ENCODE measurements around the gene METTL2A. TPM values are rescaled to one million over a fixed set of nuclear protein-coding genes. Genes with fewer than 3 reads are reported as not detected.
"Not testable (repeated sequence)": the region's sequence is repeated elsewhere in the genome, so short reads cannot be mapped to it uniquely, and the experiment has no call there.

The METTL2A gene
- 21.3 and 30.0 TPM in 2 replicates for total RNA-seq

- not testable (repeated sequence) for H3K27me3 ChIP-seq (ENCODE audit: control insufficient read depth, insufficient read depth, low read length); FAIRE-seq; H3K36me3 ChIP-seq (ENCODE audit: control insufficient read depth, insufficient read depth, low read length)
- DNase-seq (ENCODE audit: low read depth), result peak; percentile 83
- TF ChIP-seq CTCF (IDR thresholded peaks at IDR 0.05; ENCODE audit: insufficient read depth, low read length, severe bottlenecking), result peak; percentile 56
- peak within 1 kb of the TSS; percentile 79 for H3K4me3 ChIP-seq (ENCODE audit: low read depth, low read length)
These were observed at the start of gene METTL2A for GRCh38 chr17:62423647-62424461. Gene METTL2A (plus strand): TSS chr17:62423897. CDS start chr17:62423903, 6 bp downstream.

- no peak for TF ChIP-seq CTCF (IDR thresholded peaks at IDR 0.05; ENCODE audit: insufficient read depth, low read length, severe bottlenecking)
- no peaks in the 10 kb centered on the region for H3K27me3 ChIP-seq (ENCODE audit: control insufficient read depth, insufficient read depth, low read length)
- H3K36me3 ChIP-seq (ENCODE audit: control insufficient read depth, insufficient read depth, low read length), result no peaks in the 10 kb centered on the region
- no peak for FAIRE-seq
- DNase-seq (ENCODE audit: low read depth), result no peak
- H3K4me3 ChIP-seq (ENCODE audit: low read depth, low read length), result no peak within 1 kb of the TSS
These were observed 43.4 kb upstream of the METTL2A start, which contains the start of gene EFCAB3 for GRCh38 chr17:62380253-62380652. Gene EFCAB3 (plus strand): TSS chr17:62380553. CDS start chr17:62382980, 2,427 bp downstream.

GRCh38 chr17:62381561-62381960, 42.1 kb upstream of the METTL2A start:
- Histone ChIP-seq H3K4me3 (ENCODE audit: low read depth, low read length) (no peak overlapping the region), H3K36me3 (ENCODE audit: control insufficient read depth, insufficient read depth, low read length) (no peaks in the 10 kb centered on the region), H3K27me3 (ENCODE audit: control insufficient read depth, insufficient read depth, low read length) (no peaks in the 10 kb centered on the region)
- no peak for FAIRE-seq
- TF ChIP-seq CTCF (IDR thresholded peaks at IDR 0.05; ENCODE audit: insufficient read depth, low read length, severe bottlenecking), result no peak
- DNase-seq (ENCODE audit: low read depth), result no peak

GRCh38 chr17:62388856-62389255, 34.8 kb upstream of the METTL2A start:
- Histone ChIP-seq H3K36me3 (ENCODE audit: control insufficient read depth, insufficient read depth, low read length) (no peaks in the 10 kb centered on the region), H3K4me3 (ENCODE audit: low read depth, low read length) (no peak overlapping the region), H3K27me3 (ENCODE audit: control insufficient read depth, insufficient read depth, low read length) (no peaks in the 10 kb centered on the region)
- DNase-seq (ENCODE audit: low read depth), result no peak
- TF ChIP-seq CTCF (IDR thresholded peaks at IDR 0.05; ENCODE audit: insufficient read depth, low read length, severe bottlenecking), result no peak
- no peak for FAIRE-seq

- DNase-seq (ENCODE audit: low read depth) (no peak), FAIRE-seq (no peak)
- no peak for TF ChIP-seq CTCF (IDR thresholded peaks at IDR 0.05; ENCODE audit: insufficient read depth, low read length, severe bottlenecking)
- no peak overlapping the region for H3K4me3 ChIP-seq (ENCODE audit: low read depth, low read length)
- no peaks in the 10 kb centered on the region for H3K36me3 ChIP-seq (ENCODE audit: control insufficient read depth, insufficient read depth, low read length)
- no peaks in the 10 kb centered on the region for H3K27me3 ChIP-seq (ENCODE audit: control insufficient read depth, insufficient read depth, low read length)
These were observed 30.8 kb upstream of the METTL2A start for GRCh38 chr17:62392908-62393307.
